OCI-LY7 (cell line): ENCODE results near the gene POLR2E. TPM values are rescaled to one million over a fixed set of nuclear protein-coding genes. Genes with fewer than 3 reads are reported as not detected.
A peak's percentile ranks its signal among the peaks of the same experiment; 100 is the strongest.

Experiments used
- BruUV-seq: library from RNA; stranded (reverse); fragments of 400-500 nt; replicated peaks from 2 replicates; lab custom pipeline; 2021; lab: Mats Ljungman, UMichigan
- CTCF ChIA-PET: fragments of 300-600 bp; sonication (Branson Sonifier 250); formaldehyde crosslinking; loops from one replicate; lab custom pipeline; 2022; ENCODE audit warnings: antibody characterized with exemption; ENCODE audit not compliant: unreplicated experiment; lab: Charles Lee
- POLR2A ChIA-PET: fragments of 300-600 bp; sonication (Branson Sonifier 250); formaldehyde crosslinking; loops from one replicate; lab custom pipeline; 2022; ENCODE audit warnings: antibody characterized with exemption; lab: Charles Lee
- DNase-seq: peaks from one replicate; pipeline ENCODE4 v3.0.0-alpha.2; 2015; ENCODE audit warnings: low spot score
- H2AFZ ChIP-seq: fragments of 200-600 bp; sonication (generic), shearing (Covaris generic); 2 replicates; pipeline ENCODE4 v1.6.1; 2014; ENCODE audit warnings: mild to moderate bottlenecking, antibody characterized with exemption, low read length, moderate library complexity
- H3K27ac ChIP-seq: fragments of 200-600 bp; sonication (generic); 2 replicates; pipeline ENCODE4 v1.5.1; 2014; ENCODE audit warnings: mixed run types, low read depth, mild to moderate bottlenecking, moderate library complexity, low read length, inconsistent platforms; ENCODE audit not compliant: poor library complexity, severe bottlenecking
- H3K36me3 ChIP-seq: fragments of 200-600 bp; sonication (generic); 2 replicates; pipeline ENCODE4 v1.6.1; 2014; ENCODE audit warnings: mild to moderate bottlenecking, antibody characterized with exemption, low read length, moderate library complexity, mixed read lengths; ENCODE audit not compliant: insufficient read depth
- H3K4me1 ChIP-seq: fragments of 200-600 bp; sonication (generic); 2 replicates; pipeline ENCODE4 v1.5.1; 2014; ENCODE audit warnings: mild to moderate bottlenecking, low read length; ENCODE audit not compliant: insufficient read depth, poor library complexity, severe bottlenecking
- H3K4me2 ChIP-seq: fragments of 200-600 bp; sonication (generic); 2 replicates; pipeline ENCODE4 v1.6.1; 2014; ENCODE audit warnings: mild to moderate bottlenecking, low read length
- H3K4me3 ChIP-seq: fragments of 200-600 bp; sonication (generic); 2 replicates; pipeline ENCODE4 v1.5.1; 2014; ENCODE audit warnings: mild to moderate bottlenecking, low read depth, low read length; ENCODE audit not compliant: poor library complexity, severe bottlenecking
- H3K79me2 ChIP-seq: fragments of 200-600 bp; sonication (generic); 2 replicates; pipeline ENCODE4 v1.6.1; 2016; ENCODE audit warnings: low read depth, mild to moderate bottlenecking, low read length, moderate library complexity, mixed read lengths; ENCODE audit not compliant: insufficient read depth
- H3K9me2 ChIP-seq: fragments of 200-600 bp; sonication (generic); 2 replicates; pipeline ENCODE4 v1.6.1; 2016; ENCODE audit warnings: mild to moderate bottlenecking, low read length, mixed read lengths; ENCODE audit not compliant: insufficient read depth
- H3K9me3 ChIP-seq: fragments of 200-600 bp; sonication (generic); 2 replicates; pipeline ENCODE4 v1.6.1; 2014; ENCODE audit warnings: mild to moderate bottlenecking, mixed run types, low read length, mixed read lengths
- H4K20me1 ChIP-seq: fragments of 200-600 bp; sonication (generic); 2 replicates; pipeline ENCODE4 v1.6.1; 2014; ENCODE audit warnings: mild to moderate bottlenecking, antibody characterized with exemption, low read length, moderate library complexity, mixed read lengths; ENCODE audit not compliant: insufficient read depth
- EZH2phosphoT487 ChIP-seq: fragments of 200-600 bp; sonication (generic); IDR thresholded peaks from 2 replicates; pipeline ENCODE4 v1.6.1; 2018; ENCODE audit warnings: low read depth, borderline replicate concordance, mild to moderate bottlenecking, mixed run types, antibody characterized with exemption, low read length, moderate library complexity, mixed read lengths
- intact Hi-C: fragments of 100-400 bp; cut with micrococcal nuclease; formaldehyde crosslinking; loops from one replicate; pipeline ENCODE4 v1.10.0; 2022; ENCODE audit not compliant: unreplicated experiment
- total RNA-seq, 2 experiments: library from RNA; depleted of rRNA in 1 of 2; stranded (reverse); fragments of >200 nt in 1 of 2; shearing (Covaris generic) in 1 of 2; gene quantifications; 2 replicates each; pipeline ENCODE4 v1.2.3, GENCODE V29; 2014 to 2022
- TF ChIP-seq, protein P1 (sequence below): fragments of 200-600 bp; sonication (generic); conservative IDR thresholded peaks from 2 replicates; pipeline ENCODE4 v1.5.1; 2014; ENCODE audit warnings: mild to moderate bottlenecking, antibody characterized with exemption, low read length, moderate library complexity, mixed read lengths

The POLR2E gene
- total RNA-seq, 2 experiments from 2014 or later, result 153 to 193 TPM

GRCh38 chr19:1133471-1133929, 38.3 kb upstream of the POLR2E start:
- H4K20me1 ChIP-seq, result no peaks in the 10 kb centered on the region
- POLR2A ChIA-PET, result interaction anchor here (0.9 kb wide), 1 partner anchor 66 kb away, joined by 3 read pairs; no protein-coding TSS in a partner anchor
- H3K4me3 ChIP-seq, result peak overlapping the region; percentile 71
- intact Hi-C loops, result loop anchor here (2.0 to 5.0 kb wide), 2 partner anchors 39 to 107 kb away; partner anchors contain the start of genes ATP5F1D and SBNO2
- H3K9me2 ChIP-seq, result no peaks in the 10 kb centered on the region
- peak; percentile 93 for DNase-seq
- peak overlapping the region; percentile 85 for H3K27ac ChIP-seq
- no TSS peak for BruUV-seq
- H2AFZ ChIP-seq, result peak overlapping the region; percentile 16; the same call in 1 of the 2 replicates
- H3K9me3 ChIP-seq, result no peaks in the 10 kb centered on the region
- H3K4me2 ChIP-seq, result peak overlapping the region; percentile 99
- H3K36me3 ChIP-seq, result no peaks in the 10 kb centered on the region
- no peak for TF ChIP-seq EZH2phosphoT487
- TF ChIP-seq, protein P1, sequence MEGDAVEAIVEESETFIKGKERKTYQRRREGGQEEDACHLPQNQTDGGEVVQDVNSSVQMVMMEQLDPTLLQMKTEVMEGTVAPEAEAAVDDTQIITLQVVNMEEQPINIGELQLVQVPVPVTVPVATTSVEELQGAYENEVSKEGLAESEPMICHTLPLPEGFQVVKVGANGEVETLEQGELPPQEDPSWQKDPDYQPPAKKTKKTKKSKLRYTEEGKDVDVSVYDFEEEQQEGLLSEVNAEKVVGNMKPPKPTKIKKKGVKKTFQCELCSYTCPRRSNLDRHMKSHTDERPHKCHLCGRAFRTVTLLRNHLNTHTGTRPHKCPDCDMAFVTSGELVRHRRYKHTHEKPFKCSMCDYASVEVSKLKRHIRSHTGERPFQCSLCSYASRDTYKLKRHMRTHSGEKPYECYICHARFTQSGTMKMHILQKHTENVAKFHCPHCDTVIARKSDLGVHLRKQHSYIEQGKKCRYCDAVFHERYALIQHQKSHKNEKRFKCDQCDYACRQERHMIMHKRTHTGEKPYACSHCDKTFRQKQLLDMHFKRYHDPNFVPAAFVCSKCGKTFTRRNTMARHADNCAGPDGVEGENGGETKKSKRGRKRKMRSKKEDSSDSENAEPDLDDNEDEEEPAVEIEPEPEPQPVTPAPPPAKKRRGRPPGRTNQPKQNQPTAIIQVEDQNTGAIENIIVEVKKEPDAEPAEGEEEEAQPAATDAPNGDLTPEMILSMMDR, result no peak
- H3K4me1 ChIP-seq, result peaks cover 34% of the 10 kb centered on the region
- H3K79me2 ChIP-seq, result no peaks in the 10 kb centered on the region
- CTCF ChIA-PET, result interaction anchor here (0.5 kb wide), 1 partner anchor 20 kb away, joined by 12 read pairs; no protein-coding TSS in a partner anchor

GRCh38 chr19:1132552-1133383, 37.6 kb upstream of the POLR2E start:
- peak; percentile 38 for DNase-seq
- CTCF ChIA-PET, result interaction anchor here (0.5 kb wide), 1 partner anchor 19 kb away, joined by 12 read pairs; no protein-coding TSS in a partner anchor
- Histone ChIP-seq H2AFZ (peak overlapping the region; percentile 35; the same call in 1 of the 2 replicates), H3K79me2 (no peaks in the 10 kb centered on the region), H3K9me2 (no peaks in the 10 kb centered on the region), H3K36me3 (0 out of 2 replicates have a peak, but pooled peaks cover 3% of the 10 kb centered on the region), H3K4me2 (peak overlapping the region; percentile 99), H3K4me1 (peaks cover 34% of the 10 kb centered on the region), H3K9me3 (no peaks in the 10 kb centered on the region), H3K4me3 (peak overlapping the region; percentile 71), H4K20me1 (no peaks in the 10 kb centered on the region), H3K27ac (peak overlapping the region; percentile 85)
- TF ChIP-seq, protein P1, result no peak
- TF ChIP-seq EZH2phosphoT487, result no peak
- POLR2A ChIA-PET, result no interaction called here
- no TSS peak for BruUV-seq
- intact Hi-C loops, result loop anchor here (2.0 to 5.0 kb wide), 2 partner anchors 40 to 108 kb away; partner anchors contain the start of genes ATP5F1D and SBNO2
